CD14-positive monocyte (primary cell): Measurements from ENCODE around the gene MSX1. TPM values are rescaled to one million over a fixed set of nuclear protein-coding genes. Genes with fewer than 3 reads are reported as not detected.

Experiments used
- DNase-seq, 3 donors: peaks; one replicate each; pipeline ENCODE4 v3.0.0-alpha.2; 2011 to 2022
- H2AFZ ChIP-seq: 2 replicates; pipeline ENCODE4 v1.6.0; 2012; ENCODE audit warnings: mild to moderate bottlenecking, low read depth, low read length, inconsistent platforms; ENCODE audit not compliant: insufficient read depth, poor library complexity, severe bottlenecking
- H3K27ac ChIP-seq, 2 donors: 1 replicate in 1 of 2; 2 replicates in 1 of 2; pipeline ENCODE4 v1.5.1; 2012 to 2013; ENCODE audit warnings: low read length in 2 of 2, control low read depth in 1 of 2, inconsistent platforms in 1 of 2, low read depth in 1 of 2, mild to moderate bottlenecking in 1 of 2
- H3K27me3 ChIP-seq, 2 donors: one replicate each; pipeline versions ENCODE4 v1.6.0 to v1.6.1; 2011 to 2013; ENCODE audit warnings: low read length in 2 of 2; ENCODE audit not compliant: control insufficient read depth in 2 of 2, insufficient read depth in 2 of 2
- H3K36me3 ChIP-seq, 2 donors: replicated peaks in 1 of 2; 1 replicate in 1 of 2; 2 replicates in 1 of 2; pipeline versions ENCODE4 v1.5.1 to v1.6.1; 2012 to 2013; ENCODE audit warnings: low read length in 2 of 2, control low read depth in 1 of 2, inconsistent platforms in 1 of 2, mild to moderate bottlenecking in 1 of 2; ENCODE audit not compliant: insufficient read depth in 2 of 2, control insufficient read depth in 1 of 2
- H3K4me1 ChIP-seq, 2 donors: 1 replicate in 1 of 2; 2 replicates in 1 of 2; pipeline versions ENCODE4 v1.5.1 to v1.6.1; 2012 to 2013; ENCODE audit warnings: low read length in 2 of 2, control low read depth in 1 of 2, inconsistent platforms in 1 of 2, mild to moderate bottlenecking in 1 of 2, moderate library complexity in 1 of 2; ENCODE audit not compliant: insufficient read depth in 2 of 2, control insufficient read depth in 1 of 2
- H3K4me2 ChIP-seq: replicated peaks from 2 replicates; pipeline ENCODE3; 2012; ENCODE audit warnings: low read length, moderate library complexity, mild to moderate bottlenecking; ENCODE audit not compliant: poor library complexity, severe bottlenecking; ENCODE audit errors: extremely low read depth
- H3K4me3 ChIP-seq, 3 experiments: fragments of 200-600 bp in 1 of 3; sonication (generic) in 1 of 3; replicated peaks in 1 of 3; 1 replicate in 2 of 3; 2 replicates in 1 of 3; pipeline ENCODE4 v1.5.1; 2011 to 2013; ENCODE audit warnings: low read length in 3 of 3, mild to moderate bottlenecking in 3 of 3, control low read depth in 2 of 3, low read depth in 2 of 3, inconsistent platforms in 1 of 3, moderate library complexity in 1 of 3
- H3K79me2 ChIP-seq: 2 replicates; pipeline ENCODE4 v1.6.0; 2012; ENCODE audit warnings: mild to moderate bottlenecking, control low read depth, inconsistent platforms, low read length, moderate library complexity; ENCODE audit not compliant: insufficient read depth
- H3K9ac ChIP-seq: 2 replicates; pipeline ENCODE4 v1.6.0; 2017; ENCODE audit warnings: low read length, mild to moderate bottlenecking; ENCODE audit not compliant: insufficient read depth, poor library complexity, severe bottlenecking
- H3K9me3 ChIP-seq, 2 donors: replicated peaks in 1 of 2; 1 replicate in 1 of 2; 2 replicates in 1 of 2; pipeline versions ENCODE4 v1.5.1 to v1.6.1; 2012 to 2013; ENCODE audit warnings: low read length in 2 of 2, control low read depth in 1 of 2; ENCODE audit not compliant: control insufficient read depth in 1 of 2, insufficient read depth in 1 of 2
- H4K20me1 ChIP-seq: 2 replicates; pipeline ENCODE4 v1.6.0; 2012; ENCODE audit warnings: mild to moderate bottlenecking, low read length, control low read depth, moderate library complexity; ENCODE audit not compliant: insufficient read depth
- H3K27ac Mint-ChIP-seq, 7 donors: one replicate each; pipeline ENCODE4 v1.8.0; 2020; ENCODE audit warnings: mild to moderate bottlenecking in 7 of 7, mixed read lengths in 7 of 7, moderate library complexity in 6 of 7, inconsistent platforms in 2 of 7
- H3K27me3 Mint-ChIP-seq, 3 donors: one replicate each; pipeline ENCODE4 v1.8.0; 2021 to 2022; ENCODE audit warnings: low read depth in 3 of 3, mild to moderate bottlenecking in 3 of 3, mixed read lengths in 3 of 3, moderate library complexity in 3 of 3, inconsistent platforms in 1 of 3
- H3K36me3 Mint-ChIP-seq, 2 donors: one replicate each; pipeline ENCODE4 v1.8.0; 2020; ENCODE audit warnings: mixed read lengths in 2 of 2, inconsistent platforms in 1 of 2, mild to moderate bottlenecking in 1 of 2
- H3K4me1 Mint-ChIP-seq: one replicate; pipeline ENCODE4 v1.8.0; 2020; ENCODE audit warnings: mild to moderate bottlenecking, mixed read lengths
- H3K4me3 Mint-ChIP-seq, 2 donors: one replicate each; pipeline ENCODE4 v1.8.0; 2020; ENCODE audit warnings: mild to moderate bottlenecking in 2 of 2, mixed read lengths in 2 of 2, moderate library complexity in 1 of 2
- H3K9me3 Mint-ChIP-seq, 7 donors: one replicate each; pipeline ENCODE4 v1.8.0; 2020 to 2022; ENCODE audit warnings: mixed read lengths in 7 of 7, mild to moderate bottlenecking in 6 of 7, moderate library complexity in 6 of 7, inconsistent platforms in 2 of 7
- WGBS: methylation state at CpG from one replicate; pipeline ENCODE4 v1.1.5; 2013; ENCODE audit warnings: missing lambda C conversion rate; ENCODE audit not compliant: insufficient coverage; 5-methylcytosine and 5-hydroxymethylcytosine counted together
- intact Hi-C, 2 donors: fragments of 100-400 bp; cut with micrococcal nuclease; formaldehyde crosslinking; loops; one replicate each; pipeline versions ENCODE4 v1.15.0 to v1.15.1; 2023
- polyA plus RNA-seq, 3 donors: library from polyadenylated mRNA; depleted of rRNA in 1 of 3; unstranded in 2 of 3; stranded (reverse) in 1 of 3; fragments of 300-500 nt in 2 of 3; fragments of >200 nt in 1 of 3; fragmentation: Illumina TruSeq in 2 of 3; gene quantifications; 1 replicate in 2 of 3; 2 replicates in 1 of 3; pipeline ENCODE4 v1.2.3, GENCODE V29; 2012 to 2021
- TF ChIP-seq, protein P1 (sequence below): fragments of 200-600 bp; IDR thresholded peaks from one replicate; pipeline ENCODE4 v1.8.0; 2022; ENCODE audit warnings: antibody characterized with exemption, mild to moderate bottlenecking

The MSX1 gene
- polyA plus RNA-seq, 3 donors: not detected

DNA sequence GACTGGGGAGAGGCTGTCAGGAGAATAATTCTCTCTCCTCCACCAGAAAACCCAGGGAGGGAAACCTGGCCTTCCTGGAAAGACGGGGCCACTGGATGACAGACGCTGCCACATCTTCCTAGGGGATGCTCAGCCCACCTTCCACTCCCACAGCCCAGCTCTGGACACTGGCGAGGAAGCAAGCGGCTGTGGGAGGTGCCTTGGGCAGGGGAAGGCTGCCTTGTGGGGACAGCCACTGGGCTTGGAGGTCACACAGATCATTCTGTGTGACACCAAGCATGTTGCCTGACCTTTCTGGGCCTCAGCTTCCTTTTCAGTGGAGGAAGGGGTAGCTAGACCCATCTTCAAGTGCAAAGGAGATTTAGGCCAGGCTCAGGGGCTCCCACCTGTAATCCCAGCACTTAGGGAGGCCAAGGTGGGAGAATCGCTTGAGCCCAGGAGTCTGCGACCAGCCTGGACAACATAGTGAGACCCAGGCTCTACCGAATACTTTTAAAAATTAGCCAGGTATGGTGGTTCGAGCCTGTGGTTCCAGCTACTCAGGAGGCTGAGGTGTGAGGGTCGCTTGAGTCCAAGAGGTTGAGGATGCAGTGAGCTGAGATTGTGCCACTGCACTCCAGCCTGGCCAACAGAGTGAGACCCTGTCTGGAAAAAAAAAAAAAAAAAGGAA is 9.8 kb upstream of the MSX1 start:
- peaks cover 0 to 3% of the 10 kb centered on the region in 2 donors for H3K36me3 Mint-ChIP-seq
- Histone ChIP-seq H3K9ac (no peak overlapping the region), H3K9me3 (peaks cover 0 to 27% of the 10 kb centered on the region in 2 donors), H3K4me3 (no peak overlapping the region), H3K27me3 (peaks cover 23 to 45% of the 10 kb centered on the region in 2 donors), H3K79me2 (no peaks in the 10 kb centered on the region), H3K27ac (no peak overlapping the region), H3K4me1 (peaks cover 0 to 4% of the 10 kb centered on the region in 2 donors), H2AFZ (no peak overlapping the region), H4K20me1 (no peaks in the 10 kb centered on the region), H3K4me2 (no peak overlapping the region), H3K36me3 (no peaks in the 10 kb centered on the region)
- WGBS: 86% methylated on average over 3 of the region's 9 CpGs
- peaks cover 14% of the 10 kb centered on the region for H3K4me1 Mint-ChIP-seq
- H3K27ac Mint-ChIP-seq: no peak overlapping the region
- DNase-seq: no peak
- intact Hi-C loops: no loop called here
- TF ChIP-seq, protein P1, sequence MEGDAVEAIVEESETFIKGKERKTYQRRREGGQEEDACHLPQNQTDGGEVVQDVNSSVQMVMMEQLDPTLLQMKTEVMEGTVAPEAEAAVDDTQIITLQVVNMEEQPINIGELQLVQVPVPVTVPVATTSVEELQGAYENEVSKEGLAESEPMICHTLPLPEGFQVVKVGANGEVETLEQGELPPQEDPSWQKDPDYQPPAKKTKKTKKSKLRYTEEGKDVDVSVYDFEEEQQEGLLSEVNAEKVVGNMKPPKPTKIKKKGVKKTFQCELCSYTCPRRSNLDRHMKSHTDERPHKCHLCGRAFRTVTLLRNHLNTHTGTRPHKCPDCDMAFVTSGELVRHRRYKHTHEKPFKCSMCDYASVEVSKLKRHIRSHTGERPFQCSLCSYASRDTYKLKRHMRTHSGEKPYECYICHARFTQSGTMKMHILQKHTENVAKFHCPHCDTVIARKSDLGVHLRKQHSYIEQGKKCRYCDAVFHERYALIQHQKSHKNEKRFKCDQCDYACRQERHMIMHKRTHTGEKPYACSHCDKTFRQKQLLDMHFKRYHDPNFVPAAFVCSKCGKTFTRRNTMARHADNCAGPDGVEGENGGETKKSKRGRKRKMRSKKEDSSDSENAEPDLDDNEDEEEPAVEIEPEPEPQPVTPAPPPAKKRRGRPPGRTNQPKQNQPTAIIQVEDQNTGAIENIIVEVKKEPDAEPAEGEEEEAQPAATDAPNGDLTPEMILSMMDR: no peak
- H3K4me3 Mint-ChIP-seq: no peak overlapping the region
- H3K27me3 Mint-ChIP-seq: peaks cover 41 to 62% (median 43%) of the 10 kb centered on the region in 3 donors
- H3K9me3 Mint-ChIP-seq: peaks cover 0 to 20% (median 7%) of the 10 kb centered on the region in 7 donors

DNA sequence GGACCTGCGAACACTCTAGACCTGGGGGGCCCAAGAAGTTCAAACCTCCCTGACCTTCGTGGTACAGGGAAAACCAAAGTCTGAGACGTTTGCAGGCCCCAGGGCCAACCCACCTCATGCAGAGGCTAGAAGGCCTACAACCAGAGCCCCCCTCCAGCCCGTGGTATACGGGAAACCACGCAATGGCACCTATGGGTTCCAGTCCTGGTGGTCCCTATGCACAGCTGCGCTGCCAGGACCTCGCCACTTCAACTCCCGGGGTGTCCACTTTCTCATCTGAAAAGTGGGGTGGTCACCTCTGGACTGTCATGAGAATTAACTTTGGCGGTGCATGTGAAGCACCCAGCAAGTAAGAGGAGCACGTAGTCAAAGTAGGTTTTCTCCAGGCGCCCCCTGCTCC is 8.4 kb upstream of the MSX1 start:
- no peak overlapping the region for H3K27ac ChIP-seq
- intact Hi-C loops: no loop called here
- H3K79me2 ChIP-seq: no peaks in the 10 kb centered on the region
- Mint-ChIP-seq H3K4me1 (peaks cover 18% of the 10 kb centered on the region), H3K9me3 (peaks cover 0 to 26% (median 11%) of the 10 kb centered on the region in 7 donors), H3K27me3 (peaks cover 55 to 76% (median 57%) of the 10 kb centered on the region in 3 donors), H3K27ac (no peak overlapping the region), H3K36me3 (peaks cover 0 to 7% of the 10 kb centered on the region in 2 donors), H3K4me3 (peak overlapping the region in 1 of 2 donors; percentile 90)
- no peak for DNase-seq
- no peaks in the 10 kb centered on the region for H4K20me1 ChIP-seq
- TF ChIP-seq, protein P1: no peak
- H3K9ac ChIP-seq: no peak overlapping the region
- H2AFZ ChIP-seq: no peak overlapping the region
- peaks cover 37 to 59% of the 10 kb centered on the region in 2 donors for H3K27me3 ChIP-seq
- H3K4me1 ChIP-seq: peaks cover 0 to 4% of the 10 kb centered on the region in 2 donors
- no peak overlapping the region for H3K4me2 ChIP-seq
- no peak overlapping the region for H3K4me3 ChIP-seq
- WGBS: 80% methylated on average over 12 of the region's 12 CpGs
- peaks cover 0 to 35% of the 10 kb centered on the region in 2 donors for H3K9me3 ChIP-seq
- no peaks in the 10 kb centered on the region for H3K36me3 ChIP-seq
